Sigmoid colon (tissue), 7 donors: ENCODE results near the gene AADACL2. TPM values are rescaled to one million over a fixed set of nuclear protein-coding genes. Genes with fewer than 3 reads are reported as not detected.

Experiments
- DNase-seq: peaks from one replicate; pipeline ENCODE4 v3.0.0-alpha.2; 2019
- H3K27ac ChIP-seq, 4 donors: fragments of 200-600 bp; sonication (generic); one replicate each; pipeline ENCODE4 v1.5.1; 2016 to 2019; ENCODE audit warnings: mild to moderate bottlenecking in 1 of 4
- H3K27me3 ChIP-seq, 3 donors: fragments of 200-600 bp; sonication (generic); one replicate each; pipeline ENCODE4 v1.5.1; 2019; ENCODE audit warnings: mild to moderate bottlenecking in 1 of 3
- H3K36me3 ChIP-seq, 4 donors: fragments of 200-600 bp; sonication (generic); one replicate each; pipeline ENCODE4 v1.5.1; 2016 to 2019
- H3K4me1 ChIP-seq, 4 donors: fragments of 200-600 bp; sonication (generic); one replicate each; pipeline ENCODE4 v1.5.1; 2017 to 2019
- H3K4me3 ChIP-seq, 4 donors: fragments of 200-600 bp; sonication (generic); one replicate each; pipeline ENCODE4 v1.5.1; 2017 to 2019; ENCODE audit warnings: mild to moderate bottlenecking in 2 of 4, moderate library complexity in 1 of 4
- H3K9me3 ChIP-seq, 4 donors: fragments of 200-600 bp in 3 of 4; sonication (generic) in 3 of 4; one replicate each; pipeline versions ENCODE4 v1.5.1 to v1.6.1; 2013 to 2019
- EP300 ChIP-seq, 4 donors: sonication (generic); formaldehyde crosslinking; IDR thresholded peaks; one replicate each; pipeline ENCODE4 v1.6.1; 2017; ENCODE audit warnings: antibody characterized with exemption in 4 of 4
- POLR2A ChIP-seq, 2 donors: fragments of 450-650 bp; IDR thresholded peaks; one replicate each; pipeline ENCODE4 v1.6.1; 2016; ENCODE audit warnings: antibody characterized with exemption in 2 of 2, mild to moderate bottlenecking in 2 of 2, moderate library complexity in 2 of 2
- POLR2AphosphoS5 ChIP-seq, 4 donors: sonication (generic); formaldehyde crosslinking; IDR thresholded peaks; one replicate each; pipeline ENCODE4 v1.6.1; 2017; ENCODE audit warnings: antibody characterized with exemption in 4 of 4
- WGBS, 2 donors: extraction: QIAGEN DNeasy Blood & Tissue Kit; methylation state at CpG; one replicate each; pipeline ENCODE4 v1.1.7; 2013; 5-methylcytosine and 5-hydroxymethylcytosine counted together
- intact Hi-C: fragments of 100-400 bp; cut with DNase I; formaldehyde crosslinking; loops from one replicate; pipeline ENCODE4 v1.15.1; 2023
- polyA plus RNA-seq, 3 donors: library from polyadenylated mRNA; stranded (reverse); fragments of 200-250 nt; gene quantifications; one replicate each; pipeline ENCODE4 v1.2.3, GENCODE V29; 2013
- total RNA-seq, 4 donors: library from RNA; depleted of rRNA; stranded (reverse); fragments of >200 nt; gene quantifications; one replicate each; pipeline ENCODE4 v1.1.0, GENCODE V29; 2016
- TF ChIP-seq, protein P1 (sequence below), 4 experiments: fragments of 450-650 bp in 3 of 4; fragments of 200-600 bp in 1 of 4; IDR thresholded peaks; one replicate each; pipeline ENCODE4 v1.5.1; 2016 to 2019; ENCODE audit warnings: antibody characterized with exemption in 4 of 4, mild to moderate bottlenecking in 3 of 4, moderate library complexity in 2 of 4
- donor health status: healthy with polysubstance abuse.
- donor health status: Bipolar disorder and iron deficiency.
- donor health status: healthy.

AADACL2 gene
- total and polyA plus RNA-seq, 7 donors, result 0.03 TPM; not detected in 6

DNA sequence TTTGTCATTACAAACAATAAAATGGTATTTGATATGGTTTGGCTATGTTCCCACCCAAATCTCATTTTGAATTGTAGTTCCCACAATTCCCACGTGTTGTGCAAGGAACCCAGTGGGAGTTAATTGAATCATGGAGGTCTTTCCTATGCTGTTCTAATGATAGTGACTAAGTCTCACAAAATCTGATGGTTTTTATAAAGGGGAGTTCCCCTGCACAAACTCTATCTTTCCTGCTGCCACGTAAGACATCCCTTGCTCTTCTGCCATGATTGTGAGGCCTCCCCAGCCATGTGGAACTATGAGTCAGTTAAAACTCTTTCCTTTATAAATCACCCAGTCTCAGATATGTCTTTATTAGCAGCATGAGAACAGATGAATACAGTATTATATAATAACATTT lies 64.7 kb downstream of the AADACL2 start:
- DNase-seq, result no peak
- Histone ChIP-seq H3K36me3 (no peaks in the 10 kb centered on the region), H3K27ac (no peak overlapping the region), H3K4me1 (no peaks in the 10 kb centered on the region), H3K4me3 (no peak overlapping the region), H3K27me3 (no peaks in the 10 kb centered on the region), H3K9me3 (no peaks in the 10 kb centered on the region)
- intact Hi-C loops, result no loop called here
- 83% methylated on average over 2 of the region's 2 CpGs for WGBS, 2 donors
- TF ChIP-seq, protein P1, sequence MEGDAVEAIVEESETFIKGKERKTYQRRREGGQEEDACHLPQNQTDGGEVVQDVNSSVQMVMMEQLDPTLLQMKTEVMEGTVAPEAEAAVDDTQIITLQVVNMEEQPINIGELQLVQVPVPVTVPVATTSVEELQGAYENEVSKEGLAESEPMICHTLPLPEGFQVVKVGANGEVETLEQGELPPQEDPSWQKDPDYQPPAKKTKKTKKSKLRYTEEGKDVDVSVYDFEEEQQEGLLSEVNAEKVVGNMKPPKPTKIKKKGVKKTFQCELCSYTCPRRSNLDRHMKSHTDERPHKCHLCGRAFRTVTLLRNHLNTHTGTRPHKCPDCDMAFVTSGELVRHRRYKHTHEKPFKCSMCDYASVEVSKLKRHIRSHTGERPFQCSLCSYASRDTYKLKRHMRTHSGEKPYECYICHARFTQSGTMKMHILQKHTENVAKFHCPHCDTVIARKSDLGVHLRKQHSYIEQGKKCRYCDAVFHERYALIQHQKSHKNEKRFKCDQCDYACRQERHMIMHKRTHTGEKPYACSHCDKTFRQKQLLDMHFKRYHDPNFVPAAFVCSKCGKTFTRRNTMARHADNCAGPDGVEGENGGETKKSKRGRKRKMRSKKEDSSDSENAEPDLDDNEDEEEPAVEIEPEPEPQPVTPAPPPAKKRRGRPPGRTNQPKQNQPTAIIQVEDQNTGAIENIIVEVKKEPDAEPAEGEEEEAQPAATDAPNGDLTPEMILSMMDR (IDR thresholded peaks at IDR 0.05), result no peak

DNA sequence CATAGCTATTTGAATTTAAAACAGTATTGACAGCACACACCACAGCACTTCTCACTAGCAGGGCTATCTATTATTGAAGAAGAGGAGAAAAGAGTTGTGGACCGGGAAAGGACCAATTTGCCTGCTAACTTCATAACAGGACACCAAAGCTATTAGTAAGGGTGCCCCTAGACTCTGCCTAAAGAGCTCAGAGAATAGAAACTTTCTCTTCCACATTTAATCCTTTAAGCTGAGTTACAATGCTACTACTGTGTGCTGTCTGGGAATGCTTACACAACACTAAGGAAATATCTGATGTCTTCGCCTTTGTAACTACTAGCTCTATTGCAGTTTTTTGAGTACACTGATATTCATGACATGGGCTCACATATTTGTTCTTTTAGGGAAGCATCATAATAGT lies 66.7 kb downstream of the AADACL2 start:
- peaks cover 0 to 13% (median 7%) of the 10 kb centered on the region in 4 donors for H3K4me1 ChIP-seq
- intact Hi-C loops, result no loop called here
- no peaks in the 10 kb centered on the region for H3K27me3 ChIP-seq
- no peak overlapping the region for H3K27ac ChIP-seq
- TF ChIP-seq, protein P1 (IDR thresholded peaks at IDR 0.05), result no peak
- TF ChIP-seq EP300 (IDR thresholded peaks at IDR 0.05), result no peak
- no peak for TF ChIP-seq POLR2AphosphoS5 (IDR thresholded peaks at IDR 0.05)
- 57 to 82% methylated on average over 2 of the region's 2 CpGs for WGBS, 2 donors
- no peak for DNase-seq
- H3K9me3 ChIP-seq, result no peaks in the 10 kb centered on the region
- H3K36me3 ChIP-seq, result no peaks in the 10 kb centered on the region
- H3K4me3 ChIP-seq, result no peak overlapping the region

DNA sequence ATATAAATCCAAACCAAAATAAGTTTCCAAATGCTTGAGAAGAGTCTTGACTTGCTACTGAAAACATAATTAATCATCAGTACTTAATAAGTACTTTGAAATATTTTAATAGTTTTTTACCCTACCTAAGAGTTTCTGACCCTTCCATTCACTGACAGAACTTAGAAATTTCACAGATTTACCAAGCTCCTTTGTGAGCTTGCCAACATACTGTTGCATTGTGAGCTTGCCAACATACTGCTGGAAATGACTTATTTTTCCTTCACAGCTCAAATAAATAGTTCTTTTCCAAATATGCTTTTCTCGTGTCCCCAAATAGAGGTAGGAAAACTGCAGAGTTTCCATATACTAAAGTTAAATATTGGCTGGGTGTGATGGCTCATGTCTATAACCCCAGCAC lies 70.5 kb downstream of the AADACL2 start:
- WGBS, 2 donors, result 77 to 84% methylated on average over 1 of the region's 1 CpG
- H3K27ac ChIP-seq, result no peak overlapping the region
- intact Hi-C loops, result no loop called here
- H3K36me3 ChIP-seq, result no peaks in the 10 kb centered on the region
- H3K4me1 ChIP-seq, result peaks cover 0 to 18% (median 9%) of the 10 kb centered on the region in 4 donors
- H3K9me3 ChIP-seq, result no peaks in the 10 kb centered on the region
- TF ChIP-seq POLR2A (IDR thresholded peaks at IDR 0.05) (no peak), EP300 (IDR thresholded peaks at IDR 0.05) (no peak), POLR2AphosphoS5 (IDR thresholded peaks at IDR 0.05) (no peak)
- TF ChIP-seq, protein P1 (IDR thresholded peaks at IDR 0.05), result no peak
- H3K4me3 ChIP-seq, result no peak overlapping the region
- H3K27me3 ChIP-seq, result no peaks in the 10 kb centered on the region
- no peak for DNase-seq

DNA sequence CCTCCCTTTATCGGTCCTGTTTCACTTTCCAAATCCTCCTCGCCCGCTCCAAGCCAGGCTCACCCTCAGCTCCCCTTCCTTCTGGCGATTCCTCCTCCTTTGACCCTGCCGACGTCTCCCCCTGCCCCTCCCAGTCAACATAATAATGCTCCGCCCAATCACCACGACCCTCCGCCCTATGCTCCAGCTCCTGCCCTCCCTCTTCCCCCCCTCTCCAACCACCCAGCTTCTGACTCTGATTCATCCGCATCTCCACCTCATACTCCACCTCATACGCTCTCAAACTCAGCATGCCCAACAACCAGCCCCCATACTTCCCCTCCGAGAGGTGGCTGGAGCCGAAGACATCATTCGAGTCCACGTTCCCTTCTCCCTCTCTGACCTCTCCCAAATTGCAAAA lies 73.1 kb downstream of the AADACL2 start:
- H3K27me3 ChIP-seq, result no peaks in the 10 kb centered on the region
- H3K9me3 ChIP-seq, result no peaks in the 10 kb centered on the region

More for the DNA sequence above, 73.1 kb downstream of the AADACL2 start:
- Histone ChIP-seq H3K36me3 (no peaks in the 10 kb centered on the region), H3K27ac (no peak overlapping the region), H3K4me1 (peaks cover 0 to 18% (median 9%) of the 10 kb centered on the region in 4 donors), H3K4me3 (no peak overlapping the region)
- 88 to 89% methylated on average over 15 of the region's 15 CpGs for WGBS, 2 donors
- intact Hi-C loops, result no loop called here
- TF ChIP-seq POLR2A (IDR thresholded peaks at IDR 0.05) (no peak), EP300 (IDR thresholded peaks at IDR 0.05) (no peak), POLR2AphosphoS5 (IDR thresholded peaks at IDR 0.05) (no peak)
- TF ChIP-seq, protein P1 (IDR thresholded peaks at IDR 0.05), result no peak
- no peak for DNase-seq

Other genes with a start within 250 kb of the AADACL2 start
- gene AADAC, start 80.2 kb downstream of the AADACL2 start, total RNA-seq, result not detected
- gene AADAC, start 80.2 kb downstream of the AADACL2 start, polyA plus RNA-seq, result not detected
- gene SUCNR1, start 139.7 kb downstream of the AADACL2 start, total RNA-seq, result under 1 TPM in 2 of 4 donors, not detected in 2; 0.16 to 0.36 TPM
- gene SUCNR1, start 139.7 kb downstream of the AADACL2 start, polyA plus RNA-seq, result 1 to 10 TPM in 1 of 3 donors, under 1 TPM in 2; 0.35 to 2.8 (median 0.60) TPM